NT2/D1 (cell line): ENCODE data around the gene MYH9.

Experiments used
- SUZ12 ChIP-seq: IDR thresholded peaks from 2 replicates; pipeline ENCODE4 v1.6.1; 2011; ENCODE audit not compliant: insufficient read length, insufficient read depth; ENCODE audit errors: extremely low read depth
- ZNF274 ChIP-seq: IDR thresholded peaks from 2 replicates; pipeline ENCODE4 v1.6.1; 2011; ENCODE audit warnings: mild to moderate bottlenecking, low read depth, low read length

DNA sequence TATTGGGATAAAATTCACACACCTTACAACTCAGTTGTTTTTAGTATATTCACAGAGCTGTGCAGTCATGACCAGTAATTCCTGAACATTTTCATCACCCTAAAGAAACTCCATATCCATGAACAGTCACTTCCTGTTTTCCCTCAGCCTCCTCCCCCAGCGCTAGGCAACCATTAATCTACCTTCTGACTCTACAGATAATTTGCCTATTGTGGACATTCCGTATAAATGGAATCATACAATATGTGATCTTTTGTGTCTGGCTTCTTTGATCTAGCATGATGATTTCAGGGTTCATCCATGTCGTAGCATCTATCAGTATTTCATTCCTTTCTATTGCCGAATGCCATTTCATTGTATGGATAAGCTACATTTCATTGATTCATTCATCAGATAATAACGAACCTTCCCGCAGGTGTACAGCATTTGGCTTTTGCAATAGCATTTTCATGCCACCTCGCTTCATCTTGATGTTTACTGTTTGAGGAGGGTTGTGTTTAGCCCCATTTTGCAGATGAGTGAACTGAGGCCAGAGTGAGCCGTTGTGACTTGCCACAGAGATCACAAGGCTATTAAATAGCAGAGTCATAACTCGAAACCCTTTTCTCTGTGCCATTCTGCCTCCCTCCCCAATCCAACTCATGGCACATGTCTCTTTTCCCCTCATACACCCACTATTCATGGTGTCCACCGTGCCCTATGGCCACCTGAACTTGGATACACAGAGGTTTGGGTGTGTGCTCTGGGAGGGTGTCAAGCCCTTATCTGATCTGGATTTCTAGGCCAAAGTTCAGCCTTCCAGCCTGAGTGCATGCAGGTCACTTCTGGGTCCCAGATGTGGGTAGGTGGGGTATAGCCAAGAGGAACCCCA, 11.1 kb upstream of the MYH9 start:
- TF ChIP-seq SUZ12: no peak
- TF ChIP-seq ZNF274: no peak
